22Rv1 (cell line): ENCODE results near the gene ITPR1.

ENCODE experiments used
- ZFX ChIP-seq: fragments of 450-650 bp; IDR thresholded peaks from 2 replicates; pipeline ENCODE4 v1.6.1; 2017; ENCODE audit warnings: antibody characterized with exemption, borderline replicate concordance
- TF ChIP-seq, protein P1 (sequence below): fragments of 450-650 bp; IDR thresholded peaks from 2 replicates; pipeline ENCODE4 v1.5.1; 2017; ENCODE audit warnings: mild to moderate bottlenecking

DNA sequence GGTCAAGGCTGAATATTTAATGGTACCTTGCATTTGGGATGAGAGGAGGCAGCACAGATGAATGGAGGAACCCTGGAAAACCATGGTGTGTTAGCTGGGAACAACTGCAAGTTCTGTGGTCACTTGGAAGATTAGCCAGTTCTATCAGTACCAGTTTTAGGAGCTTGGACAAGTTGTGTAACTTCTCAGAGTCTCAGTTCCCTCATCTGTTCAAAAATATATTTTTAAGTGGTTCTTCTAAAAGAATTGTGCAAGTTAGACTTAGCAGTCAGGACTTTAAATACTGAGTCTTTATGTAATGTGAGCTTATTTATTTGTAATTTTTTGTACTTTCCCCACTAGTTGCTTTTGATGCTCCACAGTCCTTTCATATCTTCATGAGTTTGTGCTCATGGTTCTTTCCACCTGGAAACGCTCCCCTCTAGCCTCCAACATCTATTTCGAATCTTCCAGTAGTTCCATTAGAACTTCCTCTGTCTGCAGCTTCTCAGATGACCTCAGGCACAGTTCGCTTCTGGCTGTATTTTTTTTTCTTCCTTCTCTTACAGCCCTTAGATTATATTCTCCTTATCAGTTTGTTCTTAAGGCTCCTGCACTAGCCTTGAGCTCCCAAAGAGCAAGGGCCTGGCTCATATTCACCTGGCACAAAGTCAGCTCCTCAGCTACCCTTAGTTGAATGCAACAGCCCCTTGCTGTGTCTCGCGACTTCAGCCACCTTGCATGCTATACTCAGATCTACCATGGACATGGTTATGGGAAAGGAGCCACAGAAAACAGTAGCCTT is 27.1 kb downstream of the ITPR1 start:
- TF ChIP-seq, protein P1, sequence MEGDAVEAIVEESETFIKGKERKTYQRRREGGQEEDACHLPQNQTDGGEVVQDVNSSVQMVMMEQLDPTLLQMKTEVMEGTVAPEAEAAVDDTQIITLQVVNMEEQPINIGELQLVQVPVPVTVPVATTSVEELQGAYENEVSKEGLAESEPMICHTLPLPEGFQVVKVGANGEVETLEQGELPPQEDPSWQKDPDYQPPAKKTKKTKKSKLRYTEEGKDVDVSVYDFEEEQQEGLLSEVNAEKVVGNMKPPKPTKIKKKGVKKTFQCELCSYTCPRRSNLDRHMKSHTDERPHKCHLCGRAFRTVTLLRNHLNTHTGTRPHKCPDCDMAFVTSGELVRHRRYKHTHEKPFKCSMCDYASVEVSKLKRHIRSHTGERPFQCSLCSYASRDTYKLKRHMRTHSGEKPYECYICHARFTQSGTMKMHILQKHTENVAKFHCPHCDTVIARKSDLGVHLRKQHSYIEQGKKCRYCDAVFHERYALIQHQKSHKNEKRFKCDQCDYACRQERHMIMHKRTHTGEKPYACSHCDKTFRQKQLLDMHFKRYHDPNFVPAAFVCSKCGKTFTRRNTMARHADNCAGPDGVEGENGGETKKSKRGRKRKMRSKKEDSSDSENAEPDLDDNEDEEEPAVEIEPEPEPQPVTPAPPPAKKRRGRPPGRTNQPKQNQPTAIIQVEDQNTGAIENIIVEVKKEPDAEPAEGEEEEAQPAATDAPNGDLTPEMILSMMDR: no peak
- no peak for TF ChIP-seq ZFX
